Raji (cell line): Measurements from ENCODE around the gene SLC5A9.

ENCODE experiments used
- POLR2A ChIP-seq: IDR thresholded peaks from 2 replicates; pipeline ENCODE4 v1.6.1; 2011; ENCODE audit warnings: low read depth, low read length, control low read depth; ENCODE audit not compliant: insufficient read depth

The SLC5A9 gene

DNA sequence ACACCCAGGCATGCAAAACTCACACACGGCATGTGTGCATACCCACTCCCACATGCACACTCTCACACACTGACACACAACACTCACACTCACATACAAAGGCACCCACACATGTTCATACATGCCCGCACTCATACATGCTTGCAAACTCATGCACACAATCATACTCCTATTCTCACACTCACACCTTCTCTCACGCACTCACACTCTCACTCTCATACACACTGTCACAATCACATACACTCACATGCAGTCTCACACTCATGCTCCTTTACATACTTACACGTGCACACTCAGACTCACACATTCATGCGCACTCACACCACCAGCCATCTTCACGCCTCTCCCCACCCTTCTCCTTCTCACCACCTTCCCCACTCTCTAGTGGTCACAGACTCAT lies 3.1 kb downstream of the SLC5A9 start:
- no peak for TF ChIP-seq POLR2A

DNA sequence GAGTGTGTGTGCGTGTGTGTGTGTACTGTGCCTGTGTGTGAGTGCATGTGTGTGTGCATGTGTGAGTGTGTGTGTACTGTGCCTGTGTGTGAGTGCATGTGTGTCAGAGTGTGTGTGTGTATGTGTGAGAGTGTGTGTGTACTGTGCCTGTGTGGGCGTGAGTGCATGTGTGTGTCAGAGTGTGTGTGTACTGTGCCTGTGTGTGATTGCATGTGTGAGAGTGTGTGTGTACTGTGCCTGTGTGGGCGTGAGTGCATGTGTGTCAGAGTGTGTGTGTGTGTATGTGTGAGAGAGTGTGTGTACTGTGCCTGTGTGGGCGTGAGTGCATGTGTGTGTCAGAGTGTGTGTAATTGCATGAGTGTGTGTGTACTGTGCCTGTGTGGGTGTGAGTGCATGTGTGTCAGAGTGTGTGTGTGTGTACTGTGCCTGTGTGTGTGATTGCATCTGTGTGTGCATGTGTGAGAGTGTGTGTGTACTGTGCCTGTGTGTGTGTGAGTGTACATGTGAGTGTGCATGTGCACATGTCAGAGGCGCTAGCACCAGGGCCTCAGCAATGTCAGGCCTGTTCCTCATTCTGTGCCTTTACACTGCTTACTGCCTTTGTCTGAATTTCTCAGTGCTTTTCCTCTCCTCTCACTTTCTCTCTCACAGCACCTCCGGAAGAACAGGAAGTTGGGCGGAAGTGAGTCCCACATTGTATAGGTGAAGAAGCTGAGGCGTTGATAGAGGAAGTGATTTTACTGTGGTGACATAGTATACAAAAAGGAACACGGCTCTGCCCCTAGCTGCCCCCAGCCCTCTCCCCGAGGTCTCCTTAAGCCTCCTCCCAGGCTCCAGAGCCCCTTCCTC lies 4.9 kb downstream of the SLC5A9 start:
- no peak for TF ChIP-seq POLR2A

DNA sequence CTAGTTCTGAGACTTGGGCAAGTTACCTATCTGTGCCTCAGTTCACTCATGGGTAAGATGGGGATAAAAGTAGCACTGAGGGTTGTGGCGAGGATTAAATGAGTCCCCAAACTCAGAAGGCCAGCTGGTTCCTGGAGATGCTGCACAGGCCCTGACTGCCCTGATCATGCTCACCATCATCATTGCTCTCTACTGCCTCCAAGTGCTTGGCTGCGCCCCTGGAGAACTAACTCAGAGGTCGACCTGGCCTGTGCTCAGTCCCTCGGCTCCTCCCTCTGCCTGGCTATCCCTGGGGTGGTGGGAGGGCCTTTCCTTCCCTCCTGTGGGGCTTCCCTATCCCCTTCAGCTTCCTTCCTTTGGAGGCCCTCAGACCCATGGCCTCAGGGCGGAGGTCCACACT lies 5.6 kb downstream of the SLC5A9 start:
- TF ChIP-seq POLR2A = no peak

DNA sequence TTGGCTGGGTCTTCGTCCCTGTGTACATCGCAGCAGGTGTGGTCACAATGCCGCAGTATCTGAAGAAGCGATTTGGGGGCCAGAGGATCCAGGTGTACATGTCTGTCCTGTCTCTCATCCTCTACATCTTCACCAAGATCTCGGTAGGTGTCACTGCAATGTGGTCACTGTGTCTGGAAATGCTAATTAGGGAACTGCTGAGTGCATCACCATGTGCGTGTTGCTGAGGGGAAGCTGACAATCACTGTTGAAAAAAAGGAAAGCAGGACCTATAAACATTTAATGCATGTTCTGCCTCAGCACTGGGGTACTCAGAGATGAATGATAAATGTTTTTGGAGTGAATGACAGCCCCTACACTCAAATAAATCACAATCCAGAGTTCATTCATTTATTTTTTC lies 6.8 kb downstream of the SLC5A9 start:
- TF ChIP-seq POLR2A = no peak

DNA sequence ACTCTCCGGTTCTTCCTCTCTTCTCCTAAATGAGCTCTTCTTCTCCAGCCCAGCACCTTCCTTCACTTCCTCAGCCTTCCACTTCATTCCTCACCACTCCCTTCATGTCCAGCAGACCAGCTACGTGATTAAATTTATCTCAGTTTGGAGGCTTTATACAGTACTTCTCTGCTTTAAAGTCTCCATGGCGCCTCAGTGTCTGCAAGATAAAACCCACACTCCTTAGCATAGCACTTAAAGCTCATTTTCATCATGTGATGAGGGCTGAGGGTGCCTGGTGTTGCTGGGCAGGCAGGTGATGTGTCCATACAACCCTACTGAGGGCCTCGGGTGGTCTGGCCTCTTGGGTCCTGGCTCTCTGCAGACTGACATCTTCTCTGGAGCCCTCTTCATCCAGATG lies 7.7 kb downstream of the SLC5A9 start:
- no peak for TF ChIP-seq POLR2A

DNA sequence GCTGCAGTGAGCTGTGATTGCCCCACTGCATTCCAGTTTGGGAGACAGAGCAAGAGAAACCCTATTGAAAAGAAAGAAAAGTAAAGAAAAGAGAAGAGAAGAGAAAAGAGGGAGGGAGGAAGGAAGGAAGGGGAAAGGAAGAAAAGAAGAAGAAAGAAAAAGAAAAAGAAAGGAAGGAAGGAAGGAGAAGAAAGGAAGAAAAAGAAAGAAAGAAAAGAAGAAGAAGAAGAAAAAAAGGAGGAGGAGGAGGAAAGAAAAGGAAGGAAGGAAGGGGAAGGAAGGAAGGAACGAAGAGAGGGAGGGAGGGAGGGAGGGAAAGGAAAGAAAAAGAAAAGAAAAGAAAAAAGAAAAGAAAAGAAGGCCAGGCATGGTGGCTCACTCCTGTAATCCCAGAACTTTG lies 10.2 kb downstream of the SLC5A9 start:
- TF ChIP-seq POLR2A = no peak

DNA sequence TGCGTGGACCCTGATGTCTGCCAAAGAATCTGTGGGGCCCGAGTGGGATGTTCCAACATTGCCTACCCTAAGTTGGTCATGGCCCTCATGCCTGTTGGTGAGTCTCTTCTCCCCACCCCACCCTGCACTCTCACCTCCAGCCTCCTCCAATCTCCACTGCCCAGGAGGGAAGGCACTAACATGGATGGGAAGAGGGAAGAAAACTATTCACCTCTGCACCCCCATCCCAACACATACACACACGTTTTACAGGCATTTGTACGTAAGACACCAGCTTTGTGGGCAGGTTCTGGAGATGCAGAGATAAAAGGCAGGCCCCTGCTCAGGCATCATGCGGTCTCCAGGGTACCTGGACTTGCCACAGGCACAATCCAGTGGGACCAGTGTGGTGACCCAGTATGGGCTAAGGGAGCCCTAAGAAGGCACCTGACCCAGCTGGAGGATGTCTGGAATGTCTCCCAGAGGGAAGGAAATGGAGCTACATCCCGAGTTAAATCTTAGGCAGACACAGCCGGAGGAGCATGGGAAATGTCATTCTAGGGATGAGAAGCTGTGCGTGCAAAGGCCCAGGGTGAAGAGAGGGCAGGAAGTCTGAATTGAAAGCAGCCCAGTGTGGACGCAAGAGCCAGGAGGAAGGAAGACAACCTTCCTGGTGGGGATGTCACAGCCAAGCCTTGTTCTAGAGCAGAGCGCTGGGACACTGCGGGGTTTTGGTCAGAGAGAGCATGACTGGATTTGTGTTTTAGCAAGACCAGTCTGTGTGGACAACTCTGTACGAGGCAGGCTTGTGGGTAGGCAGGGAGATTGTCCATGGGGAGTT lies 11.4 kb downstream of the SLC5A9 start:
- TF ChIP-seq POLR2A = no peak

DNA sequence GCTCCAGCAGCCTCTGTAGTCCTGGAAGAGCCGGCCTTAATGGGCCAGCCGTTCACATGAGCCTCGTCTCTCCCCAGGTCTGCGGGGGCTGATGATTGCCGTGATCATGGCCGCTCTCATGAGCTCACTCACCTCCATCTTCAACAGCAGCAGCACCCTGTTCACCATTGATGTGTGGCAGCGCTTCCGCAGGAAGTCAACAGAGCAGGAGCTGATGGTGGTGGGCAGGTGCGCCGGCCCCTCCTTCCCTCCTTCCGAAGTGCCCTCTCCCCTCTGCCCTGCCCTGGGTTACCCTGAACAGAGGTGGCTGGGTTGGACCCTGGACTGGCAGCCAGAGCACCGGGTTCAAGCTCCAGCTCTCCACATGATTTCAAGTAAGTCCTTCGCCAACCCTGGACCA lies 13.1 kb downstream of the SLC5A9 start:
- TF ChIP-seq POLR2A = no peak

DNA sequence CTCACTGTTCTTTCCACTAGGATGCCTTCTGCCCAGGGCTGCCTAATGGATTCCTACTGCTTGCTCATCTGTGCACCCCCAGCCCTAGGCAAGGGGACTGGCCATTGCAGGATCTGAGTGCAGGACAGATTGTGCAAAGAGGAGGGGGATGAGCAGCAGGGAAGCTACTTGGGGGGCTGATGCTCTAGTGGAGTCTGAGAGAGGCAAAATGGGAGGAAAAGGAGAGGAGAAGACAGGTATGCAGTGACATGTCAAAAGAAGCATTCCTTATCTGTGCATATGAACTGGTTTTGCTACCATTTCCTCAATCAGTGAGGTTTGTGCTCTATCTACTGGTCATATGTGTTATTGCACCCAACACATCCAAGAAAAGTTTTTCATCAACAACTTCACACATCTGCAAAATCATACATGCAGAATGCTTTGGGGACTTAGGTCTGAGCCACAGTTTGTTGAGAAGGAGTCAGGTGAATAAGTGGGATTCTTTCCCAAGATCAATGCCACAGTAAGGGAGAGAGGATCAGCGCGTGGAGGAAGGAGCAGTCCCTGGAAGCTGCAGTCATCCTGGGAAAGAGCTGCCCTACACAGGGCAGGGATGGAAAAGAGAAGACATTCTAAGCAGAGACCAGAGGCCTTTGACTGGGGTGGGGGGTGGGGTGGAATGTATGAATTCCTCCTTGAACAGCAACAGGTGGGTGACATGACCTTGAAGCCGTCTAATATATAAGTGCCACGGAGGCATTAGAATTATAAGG lies 14.4 kb downstream of the SLC5A9 start:
- TF ChIP-seq POLR2A = no peak

DNA sequence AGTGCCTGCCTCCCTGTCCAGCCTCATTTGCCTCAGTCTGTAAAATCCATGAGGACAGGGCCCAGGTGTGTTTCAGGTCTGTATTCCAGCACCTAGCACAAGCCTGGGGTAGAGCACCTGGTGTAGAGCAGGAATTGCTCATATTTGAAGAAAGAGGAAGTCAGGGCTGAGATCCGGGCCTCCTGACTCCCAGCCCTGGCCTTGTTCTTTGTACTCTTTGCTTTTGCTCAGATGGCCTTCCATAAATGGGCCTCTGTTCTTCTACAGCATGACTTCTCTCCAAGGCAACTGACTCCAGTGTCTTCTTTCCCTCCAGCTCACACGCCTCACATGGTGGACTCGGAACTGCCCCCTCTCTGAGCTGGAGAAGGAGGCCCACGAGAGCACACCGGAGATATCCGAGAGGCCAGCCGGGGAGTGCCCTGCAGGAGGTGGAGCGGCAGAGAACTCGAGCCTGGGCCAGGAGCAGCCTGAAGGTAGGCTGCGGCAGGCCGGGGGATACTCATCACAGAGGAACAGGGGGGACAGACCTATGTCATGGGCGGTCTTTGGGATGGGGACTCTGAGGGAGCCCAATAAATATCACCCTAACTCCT lies 19.7 kb downstream of the SLC5A9 start:
- TF ChIP-seq POLR2A = no peak

DNA sequence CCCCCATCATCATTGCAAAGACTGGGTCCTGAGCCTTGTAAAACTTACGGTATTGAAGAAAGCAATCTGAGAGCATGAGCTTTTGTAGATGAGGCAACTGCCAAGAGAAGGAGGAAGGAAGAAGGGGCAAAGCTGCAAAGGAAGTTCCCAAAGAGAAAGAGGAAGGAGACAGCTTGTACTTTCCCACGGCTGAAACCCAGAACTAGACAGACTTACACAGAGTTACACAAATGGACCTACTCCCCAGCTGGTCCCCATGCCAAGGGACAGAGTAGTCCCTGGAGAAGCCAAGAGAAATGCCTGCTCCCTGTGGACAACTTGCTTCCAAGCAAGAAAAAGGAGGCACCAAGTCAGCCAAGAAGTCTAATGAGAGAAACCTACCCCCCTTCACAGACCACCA lies 22.6 kb downstream of the SLC5A9 start:
- TF ChIP-seq POLR2A = no peak

DNA sequence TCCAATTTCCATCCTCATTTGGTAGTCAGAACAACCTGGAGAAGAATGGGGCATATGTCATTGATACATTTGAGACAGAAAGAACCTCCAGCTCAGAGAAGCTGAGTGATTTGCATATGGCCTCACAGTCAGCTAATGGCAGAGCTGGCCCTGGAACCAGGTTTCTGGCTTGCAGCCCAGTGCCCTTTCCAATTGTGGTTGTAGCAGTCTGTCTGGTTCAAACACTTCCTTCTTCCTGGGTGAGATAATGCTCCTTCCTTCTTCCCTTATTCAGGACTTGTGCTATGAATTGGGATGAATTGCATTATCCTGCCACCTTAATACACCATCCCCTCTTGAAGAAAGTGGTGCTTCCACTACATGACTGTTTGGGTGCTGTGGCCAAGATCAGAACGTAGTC lies 24.2 kb downstream of the SLC5A9 start:
- TF ChIP-seq POLR2A = no peak

DNA sequence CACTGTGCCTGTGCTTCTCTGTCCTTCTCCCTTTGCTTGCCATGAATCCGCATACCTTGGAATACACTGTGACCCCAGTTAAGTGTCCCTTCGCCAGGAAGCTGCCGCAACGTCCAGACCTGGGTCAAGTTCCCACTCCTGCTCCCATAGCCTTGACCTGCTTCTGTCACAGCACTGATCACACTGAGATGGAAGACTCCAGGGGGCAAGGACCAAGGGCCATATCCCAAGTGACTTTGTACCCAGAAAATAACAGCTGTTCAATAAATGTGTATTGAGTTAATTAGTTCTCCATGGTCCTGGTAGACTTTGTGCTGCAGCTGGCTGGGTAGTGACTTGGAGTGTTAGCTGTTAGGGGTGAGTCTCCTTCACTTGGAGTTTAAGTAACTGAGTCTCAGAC lies 25.8 kb downstream of the SLC5A9 start:
- no peak for TF ChIP-seq POLR2A

DNA sequence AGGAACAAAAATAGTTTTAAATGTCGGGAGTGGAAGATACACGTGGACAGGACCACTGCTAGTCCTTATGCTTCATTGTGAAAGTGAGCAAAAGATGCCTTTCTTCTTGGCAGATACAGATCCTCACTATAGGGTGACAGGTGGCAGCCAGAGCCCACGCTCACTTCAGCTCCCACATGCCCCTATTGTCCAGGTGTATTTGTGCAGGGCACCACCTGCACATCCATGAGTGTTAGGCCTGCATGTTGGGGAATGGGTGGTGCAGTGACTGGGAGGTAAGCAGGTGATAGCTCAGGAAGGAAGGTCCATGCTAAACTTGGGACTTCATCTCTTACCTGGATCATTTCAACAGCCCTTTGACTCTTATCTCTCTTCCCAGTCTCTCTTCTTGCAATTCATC lies 27.4 kb downstream of the SLC5A9 start:
- no peak for TF ChIP-seq POLR2A

DNA sequence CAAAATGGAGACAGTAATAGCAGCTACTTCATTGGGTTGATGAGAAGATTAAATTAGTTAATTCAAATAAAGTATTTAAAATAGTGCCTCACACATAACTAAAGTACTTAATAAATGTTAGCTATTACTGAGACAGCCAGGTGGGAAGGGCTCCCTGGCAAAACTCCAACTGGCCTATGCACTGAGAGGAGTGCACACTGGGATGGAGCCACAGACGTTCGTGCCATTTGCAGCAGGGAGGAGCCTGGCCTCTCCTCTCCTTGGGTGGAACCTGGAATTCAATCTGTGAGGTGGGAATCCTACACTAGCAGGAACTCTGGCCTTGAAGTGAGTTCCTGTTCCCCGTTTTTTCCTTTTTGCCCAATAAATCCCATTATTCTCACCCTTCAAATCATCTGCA lies 28.1 kb downstream of the SLC5A9 start:
- TF ChIP-seq POLR2A = no peak

DNA sequence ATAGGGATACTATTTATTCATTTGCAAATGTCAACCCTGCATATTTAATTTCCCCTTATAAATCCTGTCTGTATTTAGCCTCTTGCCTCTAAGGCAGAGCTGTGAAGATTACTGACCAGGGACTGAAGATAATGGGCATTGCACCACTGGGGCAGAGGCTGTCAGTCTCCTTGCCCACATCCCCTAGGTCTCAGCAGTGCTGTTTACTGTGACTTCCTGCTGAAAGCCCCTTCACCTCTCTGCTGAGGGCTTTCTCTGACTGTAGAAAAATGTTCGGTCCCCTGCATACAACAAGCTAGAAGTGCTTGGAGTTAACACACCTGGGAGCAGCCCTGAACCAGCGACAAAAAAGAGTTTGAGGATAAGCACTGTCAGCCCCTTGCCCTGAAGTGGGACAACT lies 28.8 kb downstream of the SLC5A9 start:
- TF ChIP-seq POLR2A = no peak

DNA sequence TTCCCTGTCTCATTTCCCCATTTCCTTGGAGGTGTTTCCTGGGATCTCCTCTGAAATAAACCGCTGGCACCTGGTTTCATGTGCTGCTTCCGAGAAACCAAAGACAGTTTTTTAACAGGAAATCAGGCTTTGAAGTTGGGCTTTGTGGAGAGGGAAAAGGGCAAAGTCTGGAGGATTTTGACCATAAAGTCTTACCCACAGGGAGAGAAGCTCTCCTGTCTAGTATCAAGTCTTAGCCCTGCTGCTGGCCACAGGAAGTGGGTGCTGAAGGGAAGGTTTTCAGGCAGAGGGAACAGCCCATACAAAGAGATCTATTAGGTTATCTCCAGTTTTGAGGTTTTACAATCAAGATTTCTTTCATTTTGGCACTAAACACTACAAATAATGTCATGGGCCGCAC lies 29.3 kb downstream of the SLC5A9 start:
- TF ChIP-seq POLR2A = no peak
